Vagina (tissue), 2 donors: ENCODE data around the gene CHN2. TPM values are rescaled to one million over a fixed set of nuclear protein-coding genes. Genes with fewer than 3 reads are reported as not detected.

Experiments
- DNase-seq, 2 donors: peaks; one replicate each; pipeline ENCODE4 v3.0.0-alpha.2; 2017; ENCODE audit errors: extremely low spot score in 2 of 2
- H3K27ac ChIP-seq: fragments of 200-600 bp; sonication (generic); one replicate; pipeline ENCODE4 v1.5.1; 2019
- H3K27me3 ChIP-seq: fragments of 200-600 bp; sonication (generic); one replicate; pipeline ENCODE4 v1.5.1; 2019
- H3K36me3 ChIP-seq, 2 donors: fragments of 200-600 bp; sonication (generic); one replicate each; pipeline ENCODE4 v1.5.1; 2017 to 2019
- H3K4me1 ChIP-seq: fragments of 200-600 bp; sonication (generic); one replicate; pipeline ENCODE4 v1.5.1; 2019
- H3K4me3 ChIP-seq, 2 donors: fragments of 200-600 bp; sonication (generic); 1 replicate in 1 of 2; 2 replicates in 1 of 2; pipeline ENCODE4 v1.5.1; 2016 to 2019
- H3K9me3 ChIP-seq: fragments of 200-600 bp; sonication (generic); one replicate; pipeline ENCODE4 v1.5.1; 2019
- POLR2A ChIP-seq, 2 donors: fragments of 450-650 bp; IDR thresholded peaks; one replicate each; pipeline ENCODE4 v1.6.1; 2017; ENCODE audit warnings: antibody characterized with exemption in 2 of 2, mild to moderate bottlenecking in 2 of 2, moderate library complexity in 2 of 2
- POLR2AphosphoS5 ChIP-seq, 2 donors: sonication (generic); formaldehyde crosslinking; IDR thresholded peaks; one replicate each; pipeline ENCODE4 v1.9.0; 2017; ENCODE audit warnings: antibody characterized with exemption in 2 of 2, mild to moderate bottlenecking in 2 of 2, low read depth in 1 of 2; ENCODE audit not compliant: insufficient read depth in 1 of 2
- intact Hi-C: fragments of 100-400 bp; cut with DNase I; formaldehyde crosslinking; loops from one replicate; pipeline ENCODE4 v1.15.1; 2023
- total RNA-seq: library from RNA; depleted of rRNA; stranded (reverse); fragments of >200 nt; gene quantifications from one replicate; pipeline ENCODE4 v1.2.3, GENCODE V29; 2016
- TF ChIP-seq, protein P1 (sequence below), 3 experiments: fragments of 450-650 bp in 2 of 3; fragments of 200-600 bp in 1 of 3; sonication (generic) in 1 of 3; IDR thresholded peaks; one replicate each; pipeline ENCODE4 v1.5.1; 2017 to 2019; ENCODE audit warnings: antibody characterized with exemption in 3 of 3, mild to moderate bottlenecking in 2 of 3, moderate library complexity in 2 of 3

The CHN2 gene
- total RNA-seq, 1 donor from 2014 or later, result 11.0 TPM

DNA sequence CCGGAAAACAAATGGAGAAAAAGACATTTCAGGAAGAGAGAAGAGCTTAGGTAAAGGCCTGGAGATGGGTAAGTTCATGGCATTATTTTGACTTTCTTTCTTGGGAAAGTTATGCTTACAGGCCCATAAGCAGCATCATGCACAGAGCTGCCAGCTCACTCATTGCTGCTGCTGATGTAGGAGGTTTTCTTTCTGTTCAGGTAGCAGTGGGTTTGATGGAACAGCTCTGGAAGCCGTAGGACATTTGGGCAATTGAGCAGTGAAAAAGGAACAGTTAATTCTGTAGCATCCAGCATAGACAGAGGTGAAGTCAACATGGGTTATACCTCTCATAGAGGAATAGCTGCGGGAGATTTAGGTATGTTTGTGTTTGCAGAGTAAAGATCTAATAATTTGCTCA is 3.3 kb downstream of the CHN2 start:
- H3K4me3 ChIP-seq, result no peak overlapping the region
- no peak overlapping the region for H3K27ac ChIP-seq
- no peaks in the 10 kb centered on the region for H3K27me3 ChIP-seq
- intact Hi-C loops, result no loop called here
- H3K9me3 ChIP-seq, result no peaks in the 10 kb centered on the region
- TF ChIP-seq POLR2AphosphoS5 (IDR thresholded peaks at IDR 0.05; ENCODE audit: insufficient read depth in 1 of 2, low read depth in 1 of 2) (no peak), POLR2A (IDR thresholded peaks at IDR 0.05) (no peak)
- TF ChIP-seq, protein P1, sequence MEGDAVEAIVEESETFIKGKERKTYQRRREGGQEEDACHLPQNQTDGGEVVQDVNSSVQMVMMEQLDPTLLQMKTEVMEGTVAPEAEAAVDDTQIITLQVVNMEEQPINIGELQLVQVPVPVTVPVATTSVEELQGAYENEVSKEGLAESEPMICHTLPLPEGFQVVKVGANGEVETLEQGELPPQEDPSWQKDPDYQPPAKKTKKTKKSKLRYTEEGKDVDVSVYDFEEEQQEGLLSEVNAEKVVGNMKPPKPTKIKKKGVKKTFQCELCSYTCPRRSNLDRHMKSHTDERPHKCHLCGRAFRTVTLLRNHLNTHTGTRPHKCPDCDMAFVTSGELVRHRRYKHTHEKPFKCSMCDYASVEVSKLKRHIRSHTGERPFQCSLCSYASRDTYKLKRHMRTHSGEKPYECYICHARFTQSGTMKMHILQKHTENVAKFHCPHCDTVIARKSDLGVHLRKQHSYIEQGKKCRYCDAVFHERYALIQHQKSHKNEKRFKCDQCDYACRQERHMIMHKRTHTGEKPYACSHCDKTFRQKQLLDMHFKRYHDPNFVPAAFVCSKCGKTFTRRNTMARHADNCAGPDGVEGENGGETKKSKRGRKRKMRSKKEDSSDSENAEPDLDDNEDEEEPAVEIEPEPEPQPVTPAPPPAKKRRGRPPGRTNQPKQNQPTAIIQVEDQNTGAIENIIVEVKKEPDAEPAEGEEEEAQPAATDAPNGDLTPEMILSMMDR (IDR thresholded peaks at IDR 0.05), result no peak
- H3K36me3 ChIP-seq, result no peaks in the 10 kb centered on the region
- no peak for DNase-seq
- H3K4me1 ChIP-seq, result peaks cover 10% of the 10 kb centered on the region

DNA sequence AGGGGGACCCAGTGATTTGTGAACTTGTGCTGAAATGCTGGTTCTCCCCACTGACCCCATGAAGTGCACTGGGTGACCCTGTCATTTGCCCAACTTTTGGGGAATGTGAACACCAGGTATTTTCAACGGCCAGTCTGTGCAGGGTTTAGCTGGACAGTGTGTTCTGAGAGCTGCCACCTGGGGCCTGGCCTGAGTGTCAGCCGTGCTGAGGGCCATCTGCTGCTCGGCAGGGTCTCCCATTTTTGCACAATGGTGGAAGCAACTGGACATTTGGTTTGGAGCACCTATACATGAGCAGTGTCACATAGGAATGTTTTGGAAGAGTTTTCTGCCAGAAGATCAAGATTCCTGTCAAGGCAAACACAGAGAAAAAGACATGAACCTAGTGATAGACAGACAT is 5.2 kb downstream of the CHN2 start:
- H3K27ac ChIP-seq, result no peak overlapping the region
- no peak overlapping the region for H3K4me3 ChIP-seq
- no peaks in the 10 kb centered on the region for H3K27me3 ChIP-seq
- no peak for DNase-seq
- H3K4me1 ChIP-seq, result no peaks in the 10 kb centered on the region
- TF ChIP-seq POLR2AphosphoS5 (IDR thresholded peaks at IDR 0.05; ENCODE audit: insufficient read depth in 1 of 2, low read depth in 1 of 2) (no peak), POLR2A (IDR thresholded peaks at IDR 0.05) (no peak)
- TF ChIP-seq, protein P1 (IDR thresholded peaks at IDR 0.05), result no peak
- H3K36me3 ChIP-seq, result no peaks in the 10 kb centered on the region
- H3K9me3 ChIP-seq, result no peaks in the 10 kb centered on the region
- intact Hi-C loops, result no loop called here

DNA sequence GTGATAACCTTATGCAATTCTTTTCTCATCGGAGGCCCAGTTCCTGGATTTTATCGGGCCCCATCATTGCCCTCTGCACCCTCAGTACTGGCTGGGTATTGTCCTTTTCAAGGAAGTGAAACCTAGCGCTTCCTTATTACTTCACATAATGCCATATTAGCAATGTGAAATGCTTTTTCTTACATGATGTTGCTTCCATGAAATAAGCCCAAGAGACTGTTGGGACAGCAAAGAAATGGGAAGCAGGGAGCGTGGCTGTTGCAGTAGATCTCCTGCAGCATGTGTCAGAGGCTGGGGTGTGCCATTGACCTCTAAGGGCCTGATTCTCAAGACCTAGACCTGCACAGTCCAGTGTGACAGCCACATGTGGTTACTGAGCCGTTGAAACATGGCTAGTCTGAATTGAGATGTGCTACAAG is 8.1 kb downstream of the CHN2 start:
- Histone ChIP-seq H3K4me3 (no peak overlapping the region), H3K4me1 (no peaks in the 10 kb centered on the region), H3K9me3 (no peaks in the 10 kb centered on the region), H3K36me3 (no peaks in the 10 kb centered on the region), H3K27me3 (no peaks in the 10 kb centered on the region), H3K27ac (no peak overlapping the region)
- DNase-seq, result no peak
- TF ChIP-seq, protein P1 (IDR thresholded peaks at IDR 0.05), result no peak
- intact Hi-C loops, result no loop called here

DNA sequence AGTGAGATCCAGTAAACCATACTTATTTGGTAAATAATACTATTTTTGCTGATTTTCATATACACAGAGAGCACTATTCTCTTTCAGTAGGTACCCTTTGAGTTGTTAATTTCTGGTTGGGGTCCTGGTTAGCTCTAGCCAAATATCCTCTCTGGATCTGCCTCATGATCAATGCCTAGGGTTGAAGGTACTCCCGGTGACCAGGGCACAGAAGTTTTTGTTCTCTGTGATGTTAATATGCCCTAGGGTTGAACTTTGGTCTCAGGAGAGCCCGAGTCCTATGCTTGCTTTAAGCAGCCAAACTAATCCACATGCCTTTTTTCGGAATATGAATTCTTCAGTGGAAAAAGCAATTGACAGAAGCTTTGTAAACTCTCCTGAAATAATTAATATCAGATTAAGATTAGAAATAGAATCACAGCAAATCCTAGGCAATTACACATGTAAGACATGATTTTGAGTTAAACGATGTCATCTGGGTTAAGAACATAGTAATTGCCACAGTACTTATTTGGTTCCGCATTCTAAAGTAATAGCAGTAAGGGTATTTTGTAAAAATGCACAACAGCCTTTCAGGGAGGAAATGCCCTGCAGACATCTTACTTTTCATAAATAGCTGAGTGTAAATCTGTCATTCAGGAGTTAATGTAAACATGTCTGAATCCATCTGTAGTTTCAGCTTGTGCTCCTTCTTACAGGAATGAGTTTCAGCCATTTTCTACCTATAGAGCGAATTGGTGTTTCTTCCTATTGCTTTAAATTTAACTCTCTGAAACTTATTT is 10.1 kb downstream of the CHN2 start:
- Histone ChIP-seq H3K27ac (no peak overlapping the region), H3K27me3 (no peaks in the 10 kb centered on the region), H3K9me3 (no peaks in the 10 kb centered on the region), H3K36me3 (no peaks in the 10 kb centered on the region), H3K4me1 (no peaks in the 10 kb centered on the region), H3K4me3 (no peak overlapping the region)
- no peak for DNase-seq
- no peak for TF ChIP-seq POLR2AphosphoS5 (IDR thresholded peaks at IDR 0.05; ENCODE audit: insufficient read depth in 1 of 2, low read depth in 1 of 2)
- intact Hi-C loops, result no loop called here

DNA sequence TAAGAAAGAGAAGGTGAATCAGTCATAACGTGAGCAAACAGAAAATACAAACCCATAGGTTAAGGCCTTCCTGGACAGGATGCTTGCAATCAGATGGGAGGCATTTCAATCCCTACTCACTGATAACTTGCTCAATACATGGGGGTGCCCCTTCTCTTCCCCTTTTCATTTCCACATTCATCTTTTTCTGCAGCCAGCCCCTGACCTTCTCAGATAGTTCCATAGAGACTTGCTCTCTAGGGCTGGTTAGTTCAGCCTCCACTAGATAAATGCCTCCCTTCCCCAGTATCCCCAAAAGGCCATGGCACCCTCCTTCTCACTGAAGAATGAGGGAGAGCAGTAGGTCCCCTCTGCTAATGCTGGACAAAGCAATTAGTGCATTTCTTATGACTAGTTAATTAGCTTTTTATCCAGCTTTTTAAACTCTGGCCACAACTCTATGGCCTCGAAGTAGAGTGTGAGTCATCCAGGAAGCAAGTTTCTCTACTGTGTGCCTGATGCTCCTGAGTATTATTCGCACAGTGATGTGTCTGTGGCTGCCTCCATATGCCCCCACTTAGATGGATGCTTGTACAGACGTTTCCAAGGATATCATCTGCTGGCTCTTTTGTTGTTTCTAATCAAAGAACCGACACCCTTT is 12.7 kb downstream of the CHN2 start:
- TF ChIP-seq POLR2AphosphoS5 (IDR thresholded peaks at IDR 0.05; ENCODE audit: insufficient read depth in 1 of 2, low read depth in 1 of 2) (no peak), POLR2A (IDR thresholded peaks at IDR 0.05) (no peak)
- TF ChIP-seq, protein P1 (IDR thresholded peaks at IDR 0.05), result no peak
- DNase-seq, result no peak
- Histone ChIP-seq H3K27me3 (no peaks in the 10 kb centered on the region), H3K27ac (no peak overlapping the region), H3K4me1 (no peaks in the 10 kb centered on the region), H3K4me3 (no peak overlapping the region), H3K9me3 (no peaks in the 10 kb centered on the region), H3K36me3 (no peaks in the 10 kb centered on the region)
- intact Hi-C loops, result no loop called here
